GM12878 (cell line): ENCODE data around the gene RHOB. TPM values are rescaled to one million over a fixed set of nuclear protein-coding genes. Genes with fewer than 3 reads are reported as not detected.

Experiments
- ATAC-seq: fragments of 200-7000 bp; cut with Tn5 transposase; 3 replicates; pipeline ENCODE4 v1.9.1; 2020; ENCODE audit warnings: mild to moderate bottlenecking, moderate library complexity
- BruUV-seq: library from RNA; stranded (reverse); fragments of 400-500 nt; replicated peaks from 2 replicates; lab custom pipeline; 2021; lab: Mats Ljungman, UMichigan
- CTCF ChIA-PET: fragments of 300-600 bp; sonication (Branson Sonifier 250); formaldehyde crosslinking; extraction: SDS; loops from one replicate; lab custom pipeline; 2021; ENCODE audit warnings: inconsistent platforms; lab: Yijun Ruan, JAX
- POLR2A ChIA-PET: fragments of 350-600 bp; formaldehyde crosslinking; extraction: SDS; loops from one replicate; lab custom pipeline; 2021; ENCODE audit warnings: inconsistent platforms; lab: Charles Lee
- RAD21 ChIA-PET: fragments of 300-600 bp; sonication (Branson Sonifier 250); formaldehyde crosslinking; loops from one replicate; lab custom pipeline; 2023; ENCODE audit warnings: antibody characterized with exemption; ENCODE audit not compliant: unreplicated experiment; lab: Charles Lee
- SMC1A ChIA-PET: fragments of 300-600 bp; sonication (Branson Sonifier 250); formaldehyde crosslinking; loops from one replicate; lab custom pipeline; 2023; ENCODE audit not compliant: unreplicated experiment, uncharacterized antibody; lab: Charles Lee
- DNase-seq: peaks from one replicate; pipeline ENCODE4 v3.0.0-alpha.2; 2011; ENCODE audit warnings: low read depth, low spot score
- FAIRE-seq: peaks from 3 replicates; lab custom pipeline; 2011; peaks lifted over from hg19 to GRCh38; lab: Jason Lieb, UNC
- H2AFZ ChIP-seq: 2 replicates; pipeline ENCODE4 v1.6.0; 2011; ENCODE audit warnings: low read depth, low read length, control low read depth; ENCODE audit not compliant: control insufficient read depth
- H3K27ac ChIP-seq: 2 replicates; pipeline ENCODE4 v1.5.1; 2011; ENCODE audit warnings: control low read depth; ENCODE audit not compliant: control insufficient read depth, insufficient read depth
- H3K27me3 ChIP-seq, 2 experiments: replicated peaks in 1 of 2; 2 replicates each; pipeline versions ENCODE4 v1.6.0 to v1.6.1; 2011; ENCODE audit warnings: low read length in 1 of 2; ENCODE audit not compliant: control insufficient read depth in 2 of 2, insufficient read depth in 2 of 2
- H3K36me3 ChIP-seq, 2 experiments: 2 replicates each; pipeline ENCODE4 v1.5.1; 2011; ENCODE audit warnings: low read length in 1 of 2; ENCODE audit not compliant: control insufficient read depth in 2 of 2, insufficient read depth in 2 of 2
- H3K4me1 ChIP-seq: 2 replicates; pipeline ENCODE4 v1.6.1; 2011; ENCODE audit warnings: mild to moderate bottlenecking, low read length, moderate library complexity, mixed read lengths; ENCODE audit not compliant: control insufficient read depth, insufficient read depth
- H3K4me2 ChIP-seq: 2 replicates; pipeline ENCODE4 v1.6.0; 2011; ENCODE audit warnings: control low read depth; ENCODE audit not compliant: control insufficient read depth, insufficient read depth
- H3K4me3 ChIP-seq: fragments of 200-600 bp; sonication (generic); 2 replicates; pipeline ENCODE4 v1.5.1; 2016
- H3K79me2 ChIP-seq: 2 replicates; pipeline ENCODE4 v1.6.0; 2011; ENCODE audit warnings: low read length; ENCODE audit not compliant: control insufficient read depth, insufficient read depth
- H3K9ac ChIP-seq: 2 replicates; pipeline ENCODE4 v1.8.0; 2011; ENCODE audit warnings: low read length, control low read depth, mixed read lengths; ENCODE audit not compliant: control insufficient read depth, insufficient read depth
- H3K9me3 ChIP-seq: replicated peaks from 3 replicates; pipeline ENCODE4 v1.5.1; 2011; ENCODE audit warnings: mild to moderate bottlenecking, low read length; ENCODE audit not compliant: control insufficient read depth, insufficient read depth
- H4K20me1 ChIP-seq: 2 replicates; pipeline ENCODE4 v1.6.0; 2011; ENCODE audit not compliant: control insufficient read depth, insufficient read depth
- ASH2L ChIP-seq: fragments of 300-600, 200-600 bp; sonication (generic); IDR thresholded peaks from 2 replicates; pipeline ENCODE4 v1.6.1; 2017; ENCODE audit warnings: low read depth, mild to moderate bottlenecking, borderline replicate concordance
- MEF2B ChIP-seq: fragments of 450-650 bp; IDR thresholded peaks from 2 replicates; pipeline ENCODE4 v1.6.1; 2018; ENCODE audit warnings: mild to moderate bottlenecking, moderate library complexity; ENCODE audit not compliant: partially characterized antibody, poor library complexity, severe bottlenecking
- PAX8 ChIP-seq: fragments of 450-650 bp; IDR thresholded peaks from 2 replicates; pipeline ENCODE4 v1.6.1; 2017; ENCODE audit warnings: mild to moderate bottlenecking, moderate library complexity
- RCOR1 ChIP-seq: conservative IDR thresholded peaks from 2 replicates; pipeline ENCODE4 v1.6.1; 2012; ENCODE audit warnings: low read depth, low read length, improper control_type of control experiment
- SIX5 ChIP-seq: IDR thresholded peaks from 2 replicates; pipeline ENCODE4 v1.6.1; 2011; ENCODE audit warnings: mild to moderate bottlenecking, low read depth, low read length, moderate library complexity; ENCODE audit not compliant: severe bottlenecking
- SP1 ChIP-seq: IDR thresholded peaks from one replicate; pipeline ENCODE4 v1.6.1; 2011; ENCODE audit warnings: low read depth, low read length
- STAT1 ChIP-seq: fragments of 450-650 bp; conservative IDR thresholded peaks from 2 replicates; pipeline ENCODE4 v1.6.1; 2014; ENCODE audit warnings: antibody characterized with exemption, mild to moderate bottlenecking
- SUZ12 ChIP-seq: fragments of 200-600 bp; sonication (generic); IDR thresholded peaks from one replicate; pipeline ENCODE4 v1.6.1; 2018; ENCODE audit warnings: antibody characterized with exemption, mild to moderate bottlenecking; ENCODE audit not compliant: unreplicated experiment
- WGBS: methylation state at CpG from one replicate; pipeline ENCODE4 v1.1.6; 2016; ENCODE audit warnings: low lambda C conversion rate; ENCODE audit not compliant: insufficient replicate concordance, insufficient coverage; ENCODE audit errors: missing lambda C conversion rate; 5-methylcytosine and 5-hydroxymethylcytosine counted together
- in situ Hi-C: fragments of 300-500 bp; cut with MboI; formaldehyde crosslinking; loops from 9 replicates; pipeline ENCODE4 v1.14.3; 2018; ENCODE audit warnings: mixed read lengths
- intact Hi-C: fragments of 100-400 bp; cut with micrococcal nuclease; formaldehyde crosslinking; loops from one replicate; pipeline ENCODE4 v1.14.2; 2022; ENCODE audit not compliant: unreplicated experiment
- polyA plus RNA-seq, 11 experiments: library from polyadenylated mRNA; depleted of rRNA in 4 of 11; unstranded in 6 of 11; stranded (reverse) in 5 of 11; fragments of >200 nt; fragmentation: Nextera tagmentation in 4 of 11; fragmentation: Illumina TruSeq in 1 of 11; extraction: Ambion mirVana in 4 of 11; extraction: Trizol in 1 of 11; gene quantifications; 1 replicate in 1 of 11; 2 replicates in 10 of 11; pipeline versions ENCODE4 v1.2.1 to v1.2.3, GENCODE V29; 2011 to 2016; ENCODE audit warnings: inconsistent platforms in 2 of 11, missing spikeins in 2 of 11, low read depth in 1 of 11
- total RNA-seq, 4 experiments: library from RNA; depleted of rRNA in 3 of 4; stranded (reverse); fragments of >200 nt in 3 of 4; fragmentation: Illumina TruSeq in 1 of 4; extraction: Trizol in 1 of 4; gene quantifications; 2 replicates each; pipeline versions ENCODE4 v1.2.1 to v1.2.3, GENCODE V29; 2013 to 2021
- TF ChIP-seq, protein P1 (sequence below): IDR thresholded peaks from 2 replicates; pipeline ENCODE4 v1.6.1; 2011; ENCODE audit warnings: borderline replicate concordance, low read depth, mild to moderate bottlenecking, moderate library complexity, mixed read lengths, low read length; ENCODE audit not compliant: insufficient read depth; ENCODE audit errors: extremely low read length
- TF ChIP-seq, protein P2 (sequence below): IDR thresholded peaks from 2 replicates; pipeline ENCODE4 v1.6.1; 2012; ENCODE audit warnings: mild to moderate bottlenecking, low read depth, low read length
- TF ChIP-seq, protein P3 (sequence below), 3 experiments: IDR thresholded peaks in 2 of 3; conservative IDR thresholded peaks in 1 of 3; 2 replicates each; pipeline ENCODE4 v1.5.1; 2011; ENCODE audit warnings: low read depth in 3 of 3, low read length in 3 of 3, mild to moderate bottlenecking in 3 of 3, control low read depth in 2 of 3, moderate library complexity in 2 of 3, inconsistent platforms in 1 of 3, mixed read lengths in 1 of 3; ENCODE audit not compliant: control insufficient read depth in 2 of 3, insufficient read depth in 1 of 3; ENCODE audit errors: extremely low read depth in 1 of 3
- TF ChIP-seq, protein P4 (sequence below): IDR thresholded peaks from 2 replicates; pipeline ENCODE4 v1.6.1; 2011; ENCODE audit warnings: mild to moderate bottlenecking, low read depth, low read length, moderate library complexity; ENCODE audit not compliant: insufficient replicate concordance

RHOB gene
- total and polyA plus RNA-seq, 10 of the 15 experiments (the other 5 are each of a cell fraction or from before 2014, with no cell fraction given): 0.03 to 4.5 (median 1.2) TPM

DNA sequence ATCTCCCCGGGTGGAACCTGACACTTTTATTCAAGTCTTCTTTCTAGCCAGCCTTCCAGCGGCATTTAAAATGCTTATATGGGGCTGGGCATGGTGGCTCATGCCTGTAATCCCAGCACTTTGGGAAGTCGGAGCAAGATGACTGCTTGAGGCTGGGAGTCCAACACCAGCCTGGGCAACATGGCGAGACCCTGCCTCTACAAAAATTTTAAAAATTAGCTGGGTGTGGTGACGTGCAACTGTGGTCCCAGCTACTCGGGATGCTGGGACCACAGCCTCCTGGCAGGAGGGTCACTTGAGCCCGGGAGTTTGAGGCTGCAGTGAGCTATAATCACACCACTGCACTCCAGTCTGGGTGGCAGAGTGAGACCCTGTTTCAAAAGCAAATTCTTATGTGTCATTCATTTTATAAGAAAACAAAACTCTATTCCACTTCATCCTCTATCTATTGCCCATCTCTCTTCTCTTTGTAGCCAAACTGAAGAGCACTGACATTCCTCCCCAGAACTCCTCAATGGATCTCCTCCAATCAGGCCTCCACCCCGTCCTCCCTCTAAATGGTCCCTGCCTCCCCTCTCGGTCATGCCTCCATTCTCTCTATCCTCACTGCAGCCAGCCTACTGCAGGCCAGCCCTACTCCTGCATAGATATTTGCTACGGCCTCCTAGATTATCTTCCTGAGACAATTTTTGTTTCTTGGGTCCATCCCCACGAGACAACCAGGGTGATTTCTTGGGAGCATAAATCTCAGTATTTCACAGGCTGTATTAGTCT, 18.0 kb upstream of the RHOB start (continued):
- TF ChIP-seq SIX5 (no peak), SP1 (no peak)
- TF ChIP-seq, protein P1, sequence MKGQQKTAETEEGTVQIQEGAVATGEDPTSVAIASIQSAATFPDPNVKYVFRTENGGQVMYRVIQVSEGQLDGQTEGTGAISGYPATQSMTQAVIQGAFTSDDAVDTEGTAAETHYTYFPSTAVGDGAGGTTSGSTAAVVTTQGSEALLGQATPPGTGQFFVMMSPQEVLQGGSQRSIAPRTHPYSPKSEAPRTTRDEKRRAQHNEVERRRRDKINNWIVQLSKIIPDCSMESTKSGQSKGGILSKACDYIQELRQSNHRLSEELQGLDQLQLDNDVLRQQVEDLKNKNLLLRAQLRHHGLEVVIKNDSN: no peak
- TF ChIP-seq, protein P2, sequence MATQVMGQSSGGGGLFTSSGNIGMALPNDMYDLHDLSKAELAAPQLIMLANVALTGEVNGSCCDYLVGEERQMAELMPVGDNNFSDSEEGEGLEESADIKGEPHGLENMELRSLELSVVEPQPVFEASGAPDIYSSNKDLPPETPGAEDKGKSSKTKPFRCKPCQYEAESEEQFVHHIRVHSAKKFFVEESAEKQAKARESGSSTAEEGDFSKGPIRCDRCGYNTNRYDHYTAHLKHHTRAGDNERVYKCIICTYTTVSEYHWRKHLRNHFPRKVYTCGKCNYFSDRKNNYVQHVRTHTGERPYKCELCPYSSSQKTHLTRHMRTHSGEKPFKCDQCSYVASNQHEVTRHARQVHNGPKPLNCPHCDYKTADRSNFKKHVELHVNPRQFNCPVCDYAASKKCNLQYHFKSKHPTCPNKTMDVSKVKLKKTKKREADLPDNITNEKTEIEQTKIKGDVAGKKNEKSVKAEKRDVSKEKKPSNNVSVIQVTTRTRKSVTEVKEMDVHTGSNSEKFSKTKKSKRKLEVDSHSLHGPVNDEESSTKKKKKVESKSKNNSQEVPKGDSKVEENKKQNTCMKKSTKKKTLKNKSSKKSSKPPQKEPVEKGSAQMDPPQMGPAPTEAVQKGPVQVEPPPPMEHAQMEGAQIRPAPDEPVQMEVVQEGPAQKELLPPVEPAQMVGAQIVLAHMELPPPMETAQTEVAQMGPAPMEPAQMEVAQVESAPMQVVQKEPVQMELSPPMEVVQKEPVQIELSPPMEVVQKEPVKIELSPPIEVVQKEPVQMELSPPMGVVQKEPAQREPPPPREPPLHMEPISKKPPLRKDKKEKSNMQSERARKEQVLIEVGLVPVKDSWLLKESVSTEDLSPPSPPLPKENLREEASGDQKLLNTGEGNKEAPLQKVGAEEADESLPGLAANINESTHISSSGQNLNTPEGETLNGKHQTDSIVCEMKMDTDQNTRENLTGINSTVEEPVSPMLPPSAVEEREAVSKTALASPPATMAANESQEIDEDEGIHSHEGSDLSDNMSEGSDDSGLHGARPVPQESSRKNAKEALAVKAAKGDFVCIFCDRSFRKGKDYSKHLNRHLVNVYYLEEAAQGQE: no peak

DNA sequence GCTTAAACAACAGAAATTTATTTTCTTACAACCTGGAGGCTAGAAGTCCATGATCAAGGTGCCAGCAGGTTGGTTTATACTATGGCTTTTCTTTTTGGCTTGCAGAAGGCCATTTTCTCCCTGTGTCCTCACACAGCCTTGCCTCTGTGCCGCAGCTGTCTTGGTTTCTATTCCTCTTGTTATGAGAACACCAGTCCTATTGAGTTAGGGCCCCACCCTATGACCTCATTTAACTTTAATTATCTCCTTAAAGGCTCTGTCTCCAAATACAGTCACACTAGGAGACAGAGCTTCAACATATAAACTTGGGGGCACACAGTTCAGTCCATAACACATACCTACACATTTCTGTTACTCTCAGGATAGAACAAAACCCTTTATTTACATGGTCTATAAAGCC, 17.3 kb upstream of the RHOB start:
- peak; percentile 81 for ATAC-seq
- intact Hi-C loops: no loop called here
- RAD21 ChIA-PET: interaction anchor here (0.9 to 2.1 kb wide), 4 partner anchors 15 to 167 kb away, joined by 3 to 11 read pairs (median 5); partner anchors contain the start of gene RHOB
- SMC1A ChIA-PET: interaction anchor here (1.0 to 1.3 kb wide), 3 partner anchors 10 to 96 kb away, joined by 3 to 4 read pairs (median 3); no protein-coding TSS in a partner anchor
- DNase-seq: no peak
- no peaks in the 10 kb centered on the region for H3K36me3 ChIP-seq
- peak overlapping the region; percentile 20; the same call in 1 of the 2 replicates for H2AFZ ChIP-seq
- CTCF ChIA-PET: interaction anchor here (0.6 to 5.2 kb wide), 3 partner anchors 15 to 596 kb away, joined by 3 to 23 read pairs (median 4); no protein-coding TSS in a partner anchor
- peak overlapping the region; percentile 43 for H3K4me2 ChIP-seq
- no peaks in the 10 kb centered on the region for H3K27me3 ChIP-seq
- H3K79me2 ChIP-seq: no peaks in the 10 kb centered on the region
- no peak overlapping the region for H3K4me3 ChIP-seq
- H3K4me1 ChIP-seq: peaks cover 37% of the 10 kb centered on the region
- POLR2A ChIA-PET: interaction anchor here (1.5 to 1.9 kb wide), 2 partner anchors 17 to 219 kb away, joined by 4 read pairs; partner anchors contain the start of gene RHOB
- no peaks in the 10 kb centered on the region for H4K20me1 ChIP-seq
- 6% methylated on average over 1 of the region's 1 CpG for WGBS
- no TSS peak for BruUV-seq
- H3K9me3 ChIP-seq: no peaks in the 10 kb centered on the region
- in situ Hi-C loops: loop anchor here (25.0 kb wide), 1 partner anchor 533 kb away; no protein-coding TSS in a partner anchor
- H3K9ac ChIP-seq: no peak overlapping the region
- no peak overlapping the region; the same call in 1 of the 2 replicates for H3K27ac ChIP-seq
- peak; percentile 93 for FAIRE-seq
- TF ChIP-seq MEF2B (no peak), ASH2L (no peak), RCOR1 (no peak), SUZ12 (no peak), STAT1 (no peak), PAX8 (no peak)
- TF ChIP-seq, protein P3, sequence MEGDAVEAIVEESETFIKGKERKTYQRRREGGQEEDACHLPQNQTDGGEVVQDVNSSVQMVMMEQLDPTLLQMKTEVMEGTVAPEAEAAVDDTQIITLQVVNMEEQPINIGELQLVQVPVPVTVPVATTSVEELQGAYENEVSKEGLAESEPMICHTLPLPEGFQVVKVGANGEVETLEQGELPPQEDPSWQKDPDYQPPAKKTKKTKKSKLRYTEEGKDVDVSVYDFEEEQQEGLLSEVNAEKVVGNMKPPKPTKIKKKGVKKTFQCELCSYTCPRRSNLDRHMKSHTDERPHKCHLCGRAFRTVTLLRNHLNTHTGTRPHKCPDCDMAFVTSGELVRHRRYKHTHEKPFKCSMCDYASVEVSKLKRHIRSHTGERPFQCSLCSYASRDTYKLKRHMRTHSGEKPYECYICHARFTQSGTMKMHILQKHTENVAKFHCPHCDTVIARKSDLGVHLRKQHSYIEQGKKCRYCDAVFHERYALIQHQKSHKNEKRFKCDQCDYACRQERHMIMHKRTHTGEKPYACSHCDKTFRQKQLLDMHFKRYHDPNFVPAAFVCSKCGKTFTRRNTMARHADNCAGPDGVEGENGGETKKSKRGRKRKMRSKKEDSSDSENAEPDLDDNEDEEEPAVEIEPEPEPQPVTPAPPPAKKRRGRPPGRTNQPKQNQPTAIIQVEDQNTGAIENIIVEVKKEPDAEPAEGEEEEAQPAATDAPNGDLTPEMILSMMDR (IDR thresholded peaks at IDR 0.05 in 2 of 3, conservative IDR thresholded peaks at IDR 0.05 in 1 of 3; ENCODE audit: control insufficient read depth in 2 of 3, extremely low read depth in 1 of 3, insufficient read depth in 1 of 3, low read depth in 3 of 3, low read length in 3 of 3): no peak
- TF ChIP-seq, protein P4, sequence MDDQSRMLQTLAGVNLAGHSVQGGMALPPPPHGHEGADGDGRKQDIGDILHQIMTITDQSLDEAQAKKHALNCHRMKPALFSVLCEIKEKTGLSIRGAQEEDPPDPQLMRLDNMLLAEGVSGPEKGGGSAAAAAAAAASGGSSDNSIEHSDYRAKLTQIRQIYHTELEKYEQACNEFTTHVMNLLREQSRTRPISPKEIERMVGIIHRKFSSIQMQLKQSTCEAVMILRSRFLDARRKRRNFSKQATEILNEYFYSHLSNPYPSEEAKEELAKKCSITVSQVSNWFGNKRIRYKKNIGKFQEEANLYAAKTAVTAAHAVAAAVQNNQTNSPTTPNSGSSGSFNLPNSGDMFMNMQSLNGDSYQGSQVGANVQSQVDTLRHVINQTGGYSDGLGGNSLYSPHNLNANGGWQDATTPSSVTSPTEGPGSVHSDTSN: no peak
